MM.1S (cell line): ENCODE measurements around the gene SPAG17.

Source experiments
- DNase-seq: peaks from one replicate; pipeline ENCODE4 v3.0.0-alpha.2; 2015
- H2AFZ ChIP-seq: fragments of 300-600 bp; sonication (generic); 2 replicates; pipeline ENCODE4 v1.6.0; 2016; ENCODE audit warnings: antibody characterized with exemption, low read length
- H3F3A ChIP-seq: fragments of 300-600 bp; sonication (generic); 2 replicates; pipeline ENCODE4 v1.6.1; 2016; ENCODE audit warnings: mild to moderate bottlenecking, antibody characterized with exemption, low read length, moderate library complexity, mixed read lengths; ENCODE audit not compliant: insufficient read depth
- H3K27ac ChIP-seq: fragments of 300-600 bp; sonication (generic); 2 replicates; pipeline ENCODE4 v1.5.1; 2016; ENCODE audit warnings: mild to moderate bottlenecking, low read length
- H3K27me3 ChIP-seq: fragments of 300-600 bp; sonication (generic); replicated peaks from 2 replicates; pipeline ENCODE4 v1.6.0; 2016; ENCODE audit warnings: low read length; ENCODE audit not compliant: insufficient read depth
- H3K36me3 ChIP-seq: fragments of 300-600 bp; sonication (generic); replicated peaks from 2 replicates; pipeline ENCODE4 v1.6.1; 2016; ENCODE audit warnings: mild to moderate bottlenecking, low read length, mixed read lengths; ENCODE audit not compliant: insufficient read depth
- H3K4me1 ChIP-seq: fragments of 300-600 bp; sonication (generic); 2 replicates; pipeline ENCODE4 v1.6.1; 2016; ENCODE audit warnings: low read length, mixed read lengths
- H3K4me2 ChIP-seq: fragments of 300-600 bp; sonication (generic); 2 replicates; pipeline ENCODE4 v1.6.0; 2016; ENCODE audit warnings: low read depth, low read length
- H3K4me3 ChIP-seq: fragments of 300-600 bp; sonication (generic); 2 replicates; pipeline ENCODE4 v1.5.1; 2016; ENCODE audit warnings: low read length, mixed read lengths
- H3K79me2 ChIP-seq: fragments of 300-600 bp; sonication (generic); 2 replicates; pipeline ENCODE4 v1.6.1; 2016; ENCODE audit warnings: mixed run types, low read length, mixed read lengths
- H3K9ac ChIP-seq: fragments of 300-600 bp; sonication (generic); 2 replicates; pipeline ENCODE4 v1.6.1; 2016; ENCODE audit warnings: low read length, mixed read lengths
- H3K9me2 ChIP-seq: fragments of 300-600 bp; sonication (generic); replicated peaks from 2 replicates; pipeline ENCODE4 v1.6.1; 2016; ENCODE audit warnings: mild to moderate bottlenecking, low read length, mixed read lengths; ENCODE audit not compliant: insufficient read depth
- H3K9me3 ChIP-seq: fragments of 300-600 bp; sonication (generic); replicated peaks from 2 replicates; pipeline ENCODE4 v1.6.1; 2016; ENCODE audit warnings: mild to moderate bottlenecking, low read length, mixed read lengths; ENCODE audit not compliant: insufficient read depth
- H4K20me1 ChIP-seq: fragments of 300-600 bp; sonication (generic); 2 replicates; pipeline ENCODE4 v1.6.1; 2016; ENCODE audit warnings: mild to moderate bottlenecking, low read length, moderate library complexity, mixed read lengths; ENCODE audit not compliant: insufficient read depth
- EZH2 ChIP-seq: fragments of 300-600 bp; sonication (generic); optimal IDR thresholded peaks from 2 replicates; pipeline ENCODE3; 2017; ENCODE audit warnings: low read depth, mild to moderate bottlenecking, antibody characterized with exemption, low read length, mixed read lengths
- EZH2phosphoT487 ChIP-seq: fragments of 300-600 bp; sonication (generic); IDR thresholded peaks from 2 replicates; pipeline ENCODE4 v1.6.1; 2018; ENCODE audit warnings: antibody characterized with exemption, low read length
- TF ChIP-seq, protein P1 (sequence below): fragments of 300-600 bp; sonication (generic); IDR thresholded peaks from 2 replicates; pipeline ENCODE4 v1.5.1; 2016; ENCODE audit warnings: antibody characterized with exemption, low read length, mixed read lengths

SPAG17 gene

DNA sequence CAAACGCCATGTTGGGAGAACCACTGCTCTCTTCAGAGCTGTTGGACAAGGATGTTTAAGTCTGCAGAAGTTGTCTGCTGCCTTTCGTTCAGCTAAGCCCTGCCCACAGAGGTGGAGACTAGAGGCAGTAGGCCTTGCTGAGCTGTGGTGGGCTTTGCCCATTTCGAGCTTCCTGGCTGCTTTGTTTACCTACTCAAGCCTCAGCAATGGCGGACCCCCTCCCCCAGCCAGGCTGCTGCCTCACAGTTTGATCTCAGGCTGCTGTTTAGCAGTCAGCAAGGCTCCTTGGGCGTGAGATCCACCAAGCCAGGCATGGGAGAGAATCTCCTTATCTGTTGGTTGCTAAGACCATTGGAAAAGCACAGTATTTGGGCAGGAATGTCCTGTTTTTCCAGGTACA is 180.7 kb downstream of the SPAG17 start:
- H4K20me1 ChIP-seq: no peaks in the 10 kb centered on the region
- no peaks in the 10 kb centered on the region for H3K9me2 ChIP-seq
- H3K4me3 ChIP-seq: no peak overlapping the region
- H3K27ac ChIP-seq: no peak overlapping the region
- TF ChIP-seq EZH2: no peak
- no peak for TF ChIP-seq EZH2phosphoT487
- TF ChIP-seq, protein P1, sequence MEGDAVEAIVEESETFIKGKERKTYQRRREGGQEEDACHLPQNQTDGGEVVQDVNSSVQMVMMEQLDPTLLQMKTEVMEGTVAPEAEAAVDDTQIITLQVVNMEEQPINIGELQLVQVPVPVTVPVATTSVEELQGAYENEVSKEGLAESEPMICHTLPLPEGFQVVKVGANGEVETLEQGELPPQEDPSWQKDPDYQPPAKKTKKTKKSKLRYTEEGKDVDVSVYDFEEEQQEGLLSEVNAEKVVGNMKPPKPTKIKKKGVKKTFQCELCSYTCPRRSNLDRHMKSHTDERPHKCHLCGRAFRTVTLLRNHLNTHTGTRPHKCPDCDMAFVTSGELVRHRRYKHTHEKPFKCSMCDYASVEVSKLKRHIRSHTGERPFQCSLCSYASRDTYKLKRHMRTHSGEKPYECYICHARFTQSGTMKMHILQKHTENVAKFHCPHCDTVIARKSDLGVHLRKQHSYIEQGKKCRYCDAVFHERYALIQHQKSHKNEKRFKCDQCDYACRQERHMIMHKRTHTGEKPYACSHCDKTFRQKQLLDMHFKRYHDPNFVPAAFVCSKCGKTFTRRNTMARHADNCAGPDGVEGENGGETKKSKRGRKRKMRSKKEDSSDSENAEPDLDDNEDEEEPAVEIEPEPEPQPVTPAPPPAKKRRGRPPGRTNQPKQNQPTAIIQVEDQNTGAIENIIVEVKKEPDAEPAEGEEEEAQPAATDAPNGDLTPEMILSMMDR: no peak
- no peak overlapping the region for H3K4me2 ChIP-seq
- H3F3A ChIP-seq: no peaks in the 10 kb centered on the region
- no peaks in the 10 kb centered on the region for H3K4me1 ChIP-seq
- DNase-seq: no peak
- H3K9me3 ChIP-seq: no peaks in the 10 kb centered on the region
- no peaks in the 10 kb centered on the region for H3K27me3 ChIP-seq
- H2AFZ ChIP-seq: no peak overlapping the region
- H3K9ac ChIP-seq: no peak overlapping the region
- no peaks in the 10 kb centered on the region for H3K79me2 ChIP-seq
- no peaks in the 10 kb centered on the region for H3K36me3 ChIP-seq

DNA sequence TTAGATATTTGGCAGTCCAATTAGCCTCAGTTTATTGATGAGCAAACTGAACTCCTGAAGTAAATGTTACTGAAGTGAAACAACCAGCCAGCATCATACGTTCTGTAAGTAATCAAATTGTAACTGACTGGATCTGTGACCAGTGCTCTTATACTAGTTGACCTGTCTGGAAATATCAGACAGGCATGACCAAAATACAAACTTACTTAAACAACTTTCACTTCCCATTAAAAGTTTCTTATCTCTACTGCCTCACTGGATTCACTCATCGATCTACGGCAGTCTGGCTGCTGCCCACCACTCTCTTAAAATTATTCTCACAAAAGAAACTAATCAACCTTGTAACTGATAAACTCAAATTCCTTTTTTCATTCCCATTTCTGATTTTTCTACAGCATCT is 199.1 kb downstream of the SPAG17 start:
- Histone ChIP-seq H3F3A (no peaks in the 10 kb centered on the region), H3K36me3 (no peaks in the 10 kb centered on the region), H3K27me3 (no peaks in the 10 kb centered on the region), H4K20me1 (no peaks in the 10 kb centered on the region), H3K27ac (no peak overlapping the region), H2AFZ (no peak overlapping the region), H3K4me2 (no peak overlapping the region), H3K9ac (no peak overlapping the region), H3K4me1 (no peaks in the 10 kb centered on the region), H3K79me2 (no peaks in the 10 kb centered on the region), H3K4me3 (no peak overlapping the region), H3K9me2 (no peaks in the 10 kb centered on the region), H3K9me3 (no peaks in the 10 kb centered on the region)
- TF ChIP-seq, protein P1: no peak
- TF ChIP-seq EZH2: no peak
- TF ChIP-seq EZH2phosphoT487: no peak
- no peak for DNase-seq

DNA sequence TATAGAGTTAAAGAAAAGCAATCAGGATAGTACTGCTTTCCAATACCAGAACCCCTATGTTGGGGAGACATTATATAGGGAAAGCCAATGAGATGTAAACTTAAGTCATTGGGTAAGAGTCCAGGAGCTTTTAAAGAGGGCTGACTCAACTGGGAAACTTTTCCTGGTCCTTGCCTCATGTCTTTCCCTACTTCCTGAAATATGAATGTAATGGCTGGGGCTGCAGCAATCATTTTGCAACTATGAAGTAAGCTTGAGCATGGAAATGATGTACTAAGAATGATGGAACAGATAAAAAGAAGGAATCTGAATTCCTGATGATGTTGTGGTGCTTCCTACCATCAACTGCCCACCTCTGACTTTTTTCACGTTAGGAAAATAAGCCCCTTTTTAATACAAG is 199.8 kb downstream of the SPAG17 start:
- Histone ChIP-seq H3K27ac (no peak overlapping the region), H3K79me2 (no peaks in the 10 kb centered on the region), H3K9me3 (no peaks in the 10 kb centered on the region), H3F3A (no peaks in the 10 kb centered on the region), H3K9ac (no peak overlapping the region), H3K4me2 (no peak overlapping the region), H4K20me1 (no peaks in the 10 kb centered on the region), H3K4me3 (no peak overlapping the region), H3K9me2 (no peaks in the 10 kb centered on the region), H3K4me1 (no peaks in the 10 kb centered on the region), H3K27me3 (no peaks in the 10 kb centered on the region), H2AFZ (no peak overlapping the region), H3K36me3 (no peaks in the 10 kb centered on the region)
- no peak for DNase-seq
- TF ChIP-seq EZH2: no peak
- TF ChIP-seq, protein P1: no peak
- TF ChIP-seq EZH2phosphoT487: no peak
